Neural progenitor cell (in vitro differentiated cells): ENCODE results near the gene DIAPH2.

ENCODE experiments used
- EZH2phosphoT487 ChIP-seq: fragments of 200-600 bp; sonication (generic); IDR thresholded peaks from 2 replicates; pipeline ENCODE4 v1.6.1; 2017; ENCODE audit warnings: antibody characterized with exemption
- TF ChIP-seq, protein P1 (sequence below): fragments of 200-600 bp; sonication (generic); IDR thresholded peaks from 2 replicates; pipeline ENCODE4 v1.5.1; 2017; ENCODE audit warnings: antibody characterized with exemption, mild to moderate bottlenecking

DNA sequence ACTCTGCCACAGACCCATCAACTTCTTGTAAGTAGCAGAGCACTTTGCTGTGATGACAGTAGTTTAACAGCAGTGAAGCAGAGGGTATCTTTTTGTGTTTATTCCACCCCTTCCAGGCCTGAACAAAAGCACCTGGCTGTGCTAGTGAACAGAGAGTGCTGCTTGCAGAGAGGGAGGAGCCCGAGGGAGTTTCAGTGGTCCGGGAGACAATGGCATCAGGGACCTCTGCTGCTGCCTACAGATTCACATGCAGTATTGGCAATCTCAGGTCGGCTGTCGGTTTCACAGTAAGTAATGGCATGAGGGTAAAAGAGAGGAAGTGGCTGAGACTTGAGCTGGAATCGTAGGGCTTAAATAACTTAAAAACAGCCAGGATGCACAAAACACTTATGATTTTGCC is 954.9 kb downstream of the DIAPH2 start:
- TF ChIP-seq, protein P1, sequence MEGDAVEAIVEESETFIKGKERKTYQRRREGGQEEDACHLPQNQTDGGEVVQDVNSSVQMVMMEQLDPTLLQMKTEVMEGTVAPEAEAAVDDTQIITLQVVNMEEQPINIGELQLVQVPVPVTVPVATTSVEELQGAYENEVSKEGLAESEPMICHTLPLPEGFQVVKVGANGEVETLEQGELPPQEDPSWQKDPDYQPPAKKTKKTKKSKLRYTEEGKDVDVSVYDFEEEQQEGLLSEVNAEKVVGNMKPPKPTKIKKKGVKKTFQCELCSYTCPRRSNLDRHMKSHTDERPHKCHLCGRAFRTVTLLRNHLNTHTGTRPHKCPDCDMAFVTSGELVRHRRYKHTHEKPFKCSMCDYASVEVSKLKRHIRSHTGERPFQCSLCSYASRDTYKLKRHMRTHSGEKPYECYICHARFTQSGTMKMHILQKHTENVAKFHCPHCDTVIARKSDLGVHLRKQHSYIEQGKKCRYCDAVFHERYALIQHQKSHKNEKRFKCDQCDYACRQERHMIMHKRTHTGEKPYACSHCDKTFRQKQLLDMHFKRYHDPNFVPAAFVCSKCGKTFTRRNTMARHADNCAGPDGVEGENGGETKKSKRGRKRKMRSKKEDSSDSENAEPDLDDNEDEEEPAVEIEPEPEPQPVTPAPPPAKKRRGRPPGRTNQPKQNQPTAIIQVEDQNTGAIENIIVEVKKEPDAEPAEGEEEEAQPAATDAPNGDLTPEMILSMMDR, result no peak
- TF ChIP-seq EZH2phosphoT487, result no peak
